Activated CD8-positive, alpha-beta memory T cell treated with anti-CD3 and anti-CD28 coated beads for 4 hours (primary cell): ENCODE results near the gene XRCC6.
A peak's percentile ranks its signal among the peaks of the same experiment; 100 is the strongest.
"Not testable (repeated sequence)": the region's sequence is repeated elsewhere in the genome, so short reads cannot be mapped to it uniquely, and the experiment has no call there.

Experiments
- DNase-seq, 2 donors: peaks; one replicate each; pipeline ENCODE4 v3.0.0-alpha.2; 2020; ENCODE audit warnings: low read depth in 2 of 2

XRCC6 gene

GRCh38 chr22:41598891-41599635 lies 22.0 kb upstream of the XRCC6 start:
- no peak for DNase-seq

- no peak for DNase-seq
Measured at GRCh38 chr22:41600976-41601375, 20.1 kb upstream of the XRCC6 start.

- peak; percentile 16 to 33 for DNase-seq
Measured at GRCh38 chr22:41603873-41604332, 17.2 kb upstream of the XRCC6 start.

GRCh38 chr22:41608386-41608785 lies 12.7 kb upstream of the XRCC6 start:
- no peak for DNase-seq

- no peak for DNase-seq
Measured at GRCh38 chr22:41612603-41613306, 8.3 kb upstream of the XRCC6 start.

- DNase-seq, result no peak
Measured at GRCh38 chr22:41613456-41613855, 7.6 kb upstream of the XRCC6 start.

- peak; percentile 13 to 19 for DNase-seq
Measured at GRCh38 chr22:41619979-41620588, 1.0 kb upstream of the XRCC6 start.

GRCh38 chr22:41620589-41621098 lies 451 bp upstream of the XRCC6 start, which contains the start of gene DESI1:
DESI1 (minus strand) TSS chr22:41621043; CDS start chr22:41620839, 204 bp downstream.
- peak in 1 of 2 donors; percentile 5 for DNase-seq

GRCh38 chr22:41621911-41622179 lies 750 bp downstream of the XRCC6 start:
- no peak for DNase-seq

GRCh38 chr22:41625577-41625976 lies 4.5 kb downstream of the XRCC6 start:
- DNase-seq, result no peak

GRCh38 chr22:41631115-41631514 lies 10.0 kb downstream of the XRCC6 start:
- DNase-seq, result not testable (repeated sequence)

GRCh38 chr22:41631615-41632014 lies 10.5 kb downstream of the XRCC6 start:
- not testable (repeated sequence) for DNase-seq

GRCh38 chr22:41634610-41635009 lies 13.5 kb downstream of the XRCC6 start:
- not testable (repeated sequence) for DNase-seq

- DNase-seq, result no peak
Measured at GRCh38 chr22:41636467-41636866, 15.4 kb downstream of the XRCC6 start.

- not testable (repeated sequence) for DNase-seq
Measured at GRCh38 chr22:41637623-41638022, 16.5 kb downstream of the XRCC6 start.

- DNase-seq, result no peak
Measured at GRCh38 chr22:41638124-41638523, 17.0 kb downstream of the XRCC6 start.

- no peak for DNase-seq
Measured at GRCh38 chr22:41638748-41639147, 17.7 kb downstream of the XRCC6 start.

GRCh38 chr22:41641854-41642253 lies 20.8 kb downstream of the XRCC6 start:
- no peak for DNase-seq

GRCh38 chr22:41642331-41643110 lies 21.4 kb downstream of the XRCC6 start:
- no peak for DNase-seq

- DNase-seq, result no peak
Measured at GRCh38 chr22:41647771-41648170, 26.7 kb downstream of the XRCC6 start.

- DNase-seq, result no peak
Measured at GRCh38 chr22:41648432-41648831, 27.3 kb downstream of the XRCC6 start.

- DNase-seq, result no peak
Measured at GRCh38 chr22:41650229-41650628, 29.1 kb downstream of the XRCC6 start.
